Activated CD8-positive, alpha-beta T cell treated with anti-CD3 and anti-CD28 coated beads for 36 hours (primary cell): ENCODE results near the gene RDX. TPM values are rescaled to one million over a fixed set of nuclear protein-coding genes. Genes with fewer than 3 reads are reported as not detected.

ENCODE experiments used
- ATAC-seq: fragments of 200-7000 bp; cut with Tn5 transposase; one replicate; pipeline ENCODE4 v1.10.0; 2021; ENCODE audit warnings: mild to moderate bottlenecking, moderate library complexity
- CTCF ChIA-PET: fragments of 350-600 bp; sonication (Branson Sonifier 250); formaldehyde crosslinking; loops from one replicate; lab custom pipeline; 2021; ENCODE audit warnings: antibody characterized with exemption; lab: Charles Lee
- POLR2A ChIA-PET: fragments of 350-600 bp; sonication (Branson Sonifier 250); formaldehyde crosslinking; loops from one replicate; lab custom pipeline; 2021; ENCODE audit warnings: antibody characterized with exemption; lab: Charles Lee
- DNase-seq: peaks from one replicate; pipeline ENCODE4 v3.0.0-alpha.2; 2020
- H3K27ac Mint-ChIP-seq: one replicate; pipeline ENCODE4 v1.8.0; 2021; ENCODE audit warnings: mild to moderate bottlenecking, mixed read lengths
- H3K27me3 Mint-ChIP-seq: one replicate; pipeline ENCODE4 v1.8.0; 2021; ENCODE audit warnings: mixed read lengths
- H3K36me3 Mint-ChIP-seq: one replicate; pipeline ENCODE4 v1.8.0; 2021; ENCODE audit warnings: low read depth, mixed read lengths
- H3K4me1 Mint-ChIP-seq: one replicate; pipeline ENCODE4 v1.8.0; 2021; ENCODE audit warnings: low read depth, mixed read lengths
- H3K4me3 Mint-ChIP-seq: one replicate; pipeline ENCODE4 v1.8.0; 2021; ENCODE audit warnings: mild to moderate bottlenecking, moderate library complexity, mixed read lengths
- H3K9me3 Mint-ChIP-seq: one replicate; pipeline ENCODE4 v1.8.0; 2021; ENCODE audit warnings: mixed read lengths
- intact Hi-C: fragments of 100-400 bp; cut with micrococcal nuclease; formaldehyde crosslinking; loops from one replicate; pipeline ENCODE4 v1.10.0; 2022
- total RNA-seq, 2 experiments: library from RNA; stranded (reverse); gene quantifications; one replicate each; pipeline ENCODE4 v1.2.3, GENCODE V29; 2021
- TF ChIP-seq, protein P1 (sequence below): fragments of 200-600 bp; IDR thresholded peaks from one replicate; pipeline ENCODE4 v1.8.0; 2022; ENCODE audit warnings: antibody characterized with exemption, mild to moderate bottlenecking

Gene RDX
- total RNA-seq, 2 experiments from 2014 or later: 37.8 to 41.2 TPM

DNA sequence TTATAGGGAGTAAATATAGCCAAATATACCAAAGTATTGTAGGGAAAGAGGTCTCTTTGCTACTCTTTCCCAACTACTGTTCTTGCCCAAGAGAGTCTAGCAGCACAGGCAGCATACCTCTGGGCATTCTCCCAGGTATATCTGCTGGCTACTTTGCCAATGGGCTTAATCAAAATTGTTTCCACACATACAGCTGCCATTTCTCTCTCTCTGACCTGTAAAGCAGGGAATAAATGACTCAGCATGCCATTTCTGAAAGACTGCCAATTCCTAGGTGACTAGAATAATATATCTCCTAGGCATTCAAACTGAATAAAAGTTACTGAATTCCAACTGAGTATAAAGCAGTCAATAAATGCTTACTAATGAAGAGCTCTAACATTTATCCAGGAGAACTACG lies 44.6 kb downstream of the RDX start:
- intact Hi-C loops: no loop called here
- ATAC-seq: no peak
- H3K27ac Mint-ChIP-seq: no peak overlapping the region

GRCh38 chr11:110250168-110250567 lies 46.2 kb downstream of the RDX start:
- no peaks in the 10 kb centered on the region for H3K9me3 Mint-ChIP-seq
- H3K36me3 Mint-ChIP-seq: peaks cover 14% of the 10 kb centered on the region
- CTCF ChIA-PET: interaction anchor here (1.0 to 1.9 kb wide), 4 partner anchors 8 to 127 kb away, joined by 3 to 6 read pairs (median 4); no protein-coding TSS in a partner anchor
- DNase-seq (no peak), ATAC-seq (no peak)
- H3K4me1 Mint-ChIP-seq: peaks cover 6% of the 10 kb centered on the region
- H3K4me3 Mint-ChIP-seq: no peak overlapping the region
- intact Hi-C loops: no loop called here
- H3K27me3 Mint-ChIP-seq: no peaks in the 10 kb centered on the region
- H3K27ac Mint-ChIP-seq: no peak overlapping the region
- POLR2A ChIA-PET: no interaction called here
- TF ChIP-seq, protein P1, sequence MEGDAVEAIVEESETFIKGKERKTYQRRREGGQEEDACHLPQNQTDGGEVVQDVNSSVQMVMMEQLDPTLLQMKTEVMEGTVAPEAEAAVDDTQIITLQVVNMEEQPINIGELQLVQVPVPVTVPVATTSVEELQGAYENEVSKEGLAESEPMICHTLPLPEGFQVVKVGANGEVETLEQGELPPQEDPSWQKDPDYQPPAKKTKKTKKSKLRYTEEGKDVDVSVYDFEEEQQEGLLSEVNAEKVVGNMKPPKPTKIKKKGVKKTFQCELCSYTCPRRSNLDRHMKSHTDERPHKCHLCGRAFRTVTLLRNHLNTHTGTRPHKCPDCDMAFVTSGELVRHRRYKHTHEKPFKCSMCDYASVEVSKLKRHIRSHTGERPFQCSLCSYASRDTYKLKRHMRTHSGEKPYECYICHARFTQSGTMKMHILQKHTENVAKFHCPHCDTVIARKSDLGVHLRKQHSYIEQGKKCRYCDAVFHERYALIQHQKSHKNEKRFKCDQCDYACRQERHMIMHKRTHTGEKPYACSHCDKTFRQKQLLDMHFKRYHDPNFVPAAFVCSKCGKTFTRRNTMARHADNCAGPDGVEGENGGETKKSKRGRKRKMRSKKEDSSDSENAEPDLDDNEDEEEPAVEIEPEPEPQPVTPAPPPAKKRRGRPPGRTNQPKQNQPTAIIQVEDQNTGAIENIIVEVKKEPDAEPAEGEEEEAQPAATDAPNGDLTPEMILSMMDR: no peak

More for the DNA sequence above, 44.6 kb downstream of the RDX start:
- Mint-ChIP-seq H3K4me3 (no peak overlapping the region), H3K4me1 (peaks cover 6% of the 10 kb centered on the region), H3K27me3 (no peaks in the 10 kb centered on the region), H3K9me3 (no peaks in the 10 kb centered on the region), H3K36me3 (peaks cover 15% of the 10 kb centered on the region)
- POLR2A ChIA-PET: interaction anchor here (0.8 kb wide), 1 partner anchor 44 kb away, joined by 3 read pairs; the partner anchor contains the start of gene RDX
- TF ChIP-seq, protein P1: no peak
- CTCF ChIA-PET: interaction anchor here (0.7 to 1.3 kb wide), 3 partner anchors 17 to 50 kb away, joined by 3 to 4 read pairs (median 3); no protein-coding TSS in a partner anchor
- DNase-seq: no peak

DNA sequence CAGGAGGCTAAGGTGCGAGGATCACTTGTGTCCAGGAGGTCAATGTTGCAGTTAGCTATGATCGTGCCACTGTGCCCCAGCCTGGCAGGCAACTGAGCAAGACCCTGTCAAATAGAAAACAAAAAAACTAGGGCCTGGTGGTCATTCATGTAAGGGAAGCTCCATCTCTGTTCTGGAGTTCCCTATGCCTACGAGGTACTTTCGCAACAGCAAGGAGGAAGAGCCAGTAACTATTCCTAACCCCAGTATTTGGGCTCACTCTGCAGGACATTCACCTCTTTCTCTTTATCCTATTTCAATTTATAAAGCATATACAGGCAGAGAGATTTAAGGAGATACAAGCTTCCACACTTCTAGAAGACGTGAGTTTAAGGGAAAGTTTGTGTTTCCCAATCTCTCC lies 46.6 kb downstream of the RDX start:
- intact Hi-C loops: no loop called here
- Mint-ChIP-seq H3K27ac (no peak overlapping the region), H3K9me3 (no peaks in the 10 kb centered on the region), H3K36me3 (peaks cover 14% of the 10 kb centered on the region), H3K27me3 (no peaks in the 10 kb centered on the region), H3K4me3 (no peak overlapping the region), H3K4me1 (peaks cover 6% of the 10 kb centered on the region)
- TF ChIP-seq, protein P1: no peak
- POLR2A ChIA-PET: no interaction called here
- CTCF ChIA-PET: interaction anchor here (1.0 to 1.9 kb wide), 6 partner anchors 9 to 127 kb away, joined by 3 to 6 read pairs (median 4); no protein-coding TSS in a partner anchor
- ATAC-seq: no peak
- DNase-seq: no peak

GRCh38 chr11:110249066-110249465 lies 47.3 kb downstream of the RDX start:
- ChIA-PET CTCF (interaction anchor here (0.8 to 1.9 kb wide), 5 partner anchors 10 to 128 kb away, joined by 3 to 6 read pairs (median 5); no protein-coding TSS in a partner anchor), POLR2A (no interaction called here)
- ATAC-seq: no peak
- Mint-ChIP-seq H3K27ac (no peak overlapping the region), H3K9me3 (no peaks in the 10 kb centered on the region), H3K36me3 (peaks cover 16% of the 10 kb centered on the region), H3K27me3 (no peaks in the 10 kb centered on the region), H3K4me1 (peaks cover 6% of the 10 kb centered on the region), H3K4me3 (no peak overlapping the region)
- intact Hi-C loops: no loop called here
- DNase-seq: no peak
- TF ChIP-seq, protein P1: no peak

DNA sequence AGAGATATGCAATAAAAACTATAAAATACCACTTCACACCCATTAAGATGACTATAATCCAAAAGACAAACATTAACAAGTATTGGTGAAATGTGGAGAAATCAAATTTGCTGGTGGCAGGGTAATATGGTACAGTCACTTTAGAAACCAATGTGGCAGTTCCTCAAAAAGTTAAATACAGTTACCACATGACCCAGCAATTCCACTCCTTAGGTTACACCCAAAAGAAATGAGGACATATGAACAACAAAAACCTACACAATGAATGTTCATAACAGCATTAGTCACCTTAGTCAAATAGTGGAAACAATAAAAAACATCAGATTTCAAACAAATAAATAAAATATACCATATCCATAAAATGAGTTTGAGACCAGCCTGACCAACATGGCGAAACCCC lies 52.6 kb downstream of the RDX start:
- ATAC-seq: no peak
- Mint-ChIP-seq H3K36me3 (peaks cover 28% of the 10 kb centered on the region), H3K27me3 (no peaks in the 10 kb centered on the region), H3K4me3 (no peak overlapping the region), H3K27ac (no peak overlapping the region), H3K4me1 (peaks cover 2% of the 10 kb centered on the region), H3K9me3 (no peaks in the 10 kb centered on the region)
- POLR2A ChIA-PET: no interaction called here
- TF ChIP-seq, protein P1: no peak
- intact Hi-C loops: no loop called here
- CTCF ChIA-PET: interaction anchor here (1.1 kb wide), 2 partner anchors 43 to 133 kb away, joined by 3 read pairs; no protein-coding TSS in a partner anchor
- no peak for DNase-seq
